IMR-90 (cell line): ENCODE results near the gene GSG1L. TPM values are rescaled to one million over a fixed set of nuclear protein-coding genes. Genes with fewer than 3 reads are reported as not detected.

Source experiments
- ATAC-seq: fragments of 200-7000 bp; cut with Tn5 transposase; 2 replicates; pipeline ENCODE4 v1.9.1; 2020; ENCODE audit warnings: low read depth, mild to moderate bottlenecking, moderate library complexity
- BruUV-seq: library from RNA; stranded (reverse); fragments of 400-500 nt; replicated peaks from 2 replicates; lab custom pipeline; 2021; lab: Mats Ljungman, UMichigan
- CTCF ChIA-PET: fragments of 300-600 bp; formaldehyde crosslinking; extraction: SDS; loops from one replicate; lab custom pipeline; 2021; ENCODE audit warnings: antibody characterized with exemption; lab: Yijun Ruan, JAX
- POLR2A ChIA-PET: fragments of 300-600 bp; sonication (Branson Sonifier 250); formaldehyde crosslinking; loops from one replicate; lab custom pipeline; 2022; ENCODE audit warnings: antibody characterized with exemption; ENCODE audit not compliant: unreplicated experiment; lab: Charles Lee
- DNase-seq: peaks from one replicate; pipeline ENCODE4 v3.0.0; 2013
- H2AFZ ChIP-seq: replicated peaks from 2 replicates; pipeline ENCODE3; 2013; ENCODE audit warnings: low read length, mild to moderate bottlenecking; ENCODE audit not compliant: poor library complexity
- H2AK5ac ChIP-seq: 2 replicates; pipeline ENCODE4 v1.6.1; 2013; ENCODE audit warnings: low read depth, low read length, inconsistent platforms
- H2AK9ac ChIP-seq: replicated peaks from 2 replicates; pipeline ENCODE3; 2013; ENCODE audit warnings: mild to moderate bottlenecking, low read depth, low read length, moderate library complexity; ENCODE audit not compliant: poor library complexity
- H2BK120ac ChIP-seq: 2 replicates; pipeline ENCODE4 v1.6.1; 2013; ENCODE audit warnings: low read depth, low read length, inconsistent platforms
- H2BK15ac ChIP-seq: 3 replicates; pipeline ENCODE4 v1.6.1; 2013; ENCODE audit warnings: low read depth, low read length, inconsistent platforms
- H2BK20ac ChIP-seq: 2 replicates; pipeline ENCODE4 v1.6.1; 2013; ENCODE audit warnings: low read depth, mild to moderate bottlenecking, inconsistent platforms, low read length, moderate library complexity
- H2BK5ac ChIP-seq: 2 replicates; pipeline ENCODE4 v1.6.1; 2013; ENCODE audit warnings: mild to moderate bottlenecking, low read depth, low read length, inconsistent platforms; ENCODE audit not compliant: poor library complexity, severe bottlenecking
- H3K14ac ChIP-seq: replicated peaks from 2 replicates; pipeline ENCODE4 v1.6.1; 2013; ENCODE audit warnings: low read depth, low read length, inconsistent platforms
- H3K18ac ChIP-seq: 2 replicates; pipeline ENCODE4 v1.6.1; 2013; ENCODE audit warnings: low read depth, low read length, control low read depth
- H3K23ac ChIP-seq: 2 replicates; pipeline ENCODE4 v1.6.1; 2013; ENCODE audit warnings: low read depth, low read length, inconsistent platforms
- H3K27ac ChIP-seq: 2 replicates; pipeline ENCODE4 v1.5.1; 2013; ENCODE audit warnings: mild to moderate bottlenecking, control low read depth, low read length; ENCODE audit not compliant: insufficient read depth
- H3K27me3 ChIP-seq: 2 replicates; pipeline ENCODE4 v1.6.1; 2013; ENCODE audit warnings: low read length; ENCODE audit not compliant: control insufficient read depth, insufficient read depth
- H3K36me3 ChIP-seq: 2 replicates; pipeline ENCODE4 v1.6.1; 2013; ENCODE audit warnings: low read length, mixed read lengths; ENCODE audit not compliant: control insufficient read depth, insufficient read depth
- H3K4ac ChIP-seq: 2 replicates; pipeline ENCODE4 v1.6.1; 2013; ENCODE audit warnings: low read depth, low read length, inconsistent platforms
- H3K4me1 ChIP-seq: 2 replicates; pipeline ENCODE4 v1.6.1; 2013; ENCODE audit warnings: low read length, mixed read lengths; ENCODE audit not compliant: control insufficient read depth, insufficient read depth
- H3K4me2 ChIP-seq: 2 replicates; pipeline ENCODE4 v1.6.1; 2013; ENCODE audit warnings: low read depth, mild to moderate bottlenecking, control low read depth, low read length, moderate library complexity
- H3K4me3 ChIP-seq: 2 replicates; pipeline ENCODE4 v1.5.1; 2013; ENCODE audit warnings: low read depth, mild to moderate bottlenecking, control low read depth, low read length, moderate library complexity; ENCODE audit not compliant: insufficient read depth
- H3K56ac ChIP-seq: 2 replicates; pipeline ENCODE4 v1.6.1; 2013; ENCODE audit warnings: low read length, inconsistent platforms; ENCODE audit not compliant: insufficient read depth; ENCODE audit errors: extremely low read depth
- H3K79me1 ChIP-seq, 2 experiments: 2 replicates each; pipeline ENCODE4 v1.6.1; 2013; ENCODE audit warnings: low read length in 2 of 2, inconsistent platforms in 1 of 2, low read depth in 1 of 2
- H3K9ac ChIP-seq: 2 replicates; pipeline ENCODE4 v1.6.1; 2013; ENCODE audit warnings: low read depth, low read length, control low read depth
- H3K9me1 ChIP-seq: 2 replicates; pipeline ENCODE4 v1.6.1; 2013; ENCODE audit warnings: low read length, inconsistent platforms; ENCODE audit not compliant: insufficient read depth
- H3K9me3 ChIP-seq: 2 replicates; pipeline ENCODE4 v1.6.1; 2013; ENCODE audit warnings: low read length; ENCODE audit not compliant: control insufficient read depth, insufficient read depth
- H4K20me1 ChIP-seq: 2 replicates; pipeline ENCODE4 v1.6.1; 2013; ENCODE audit warnings: low read length, inconsistent platforms; ENCODE audit not compliant: insufficient read depth
- H4K5ac ChIP-seq: 2 replicates; pipeline ENCODE4 v1.6.1; 2013; ENCODE audit warnings: mild to moderate bottlenecking, low read depth, low read length, control low read depth
- H4K8ac ChIP-seq, 2 experiments: 2 replicates each; pipeline ENCODE4 v1.6.1; 2013; ENCODE audit warnings: low read depth in 2 of 2, low read length in 2 of 2, control low read depth in 1 of 2, inconsistent platforms in 1 of 2
- H4K91ac ChIP-seq: 2 replicates; pipeline ENCODE4 v1.6.1; 2013; ENCODE audit warnings: low read depth, low read length, inconsistent platforms; ENCODE audit not compliant: insufficient read depth
- BHLHE40 ChIP-seq: fragments of 150-350 bp; IDR thresholded peaks from 2 replicates; pipeline ENCODE4 v1.6.1; 2016; ENCODE audit warnings: mild to moderate bottlenecking, low read depth, low read length
- MAZ ChIP-seq: IDR thresholded peaks from 2 replicates; pipeline ENCODE4 v1.6.1; 2012; ENCODE audit warnings: low read depth, mild to moderate bottlenecking, low read length, improper control_type of control experiment, moderate library complexity, borderline replicate concordance
- NFE2L2 ChIP-seq: fragments of 150-350 bp; IDR thresholded peaks from 2 replicates; pipeline ENCODE4 v1.6.1; 2016; ENCODE audit warnings: low read depth, mild to moderate bottlenecking, low read length
- RCOR1 ChIP-seq: IDR thresholded peaks from 2 replicates; pipeline ENCODE4 v1.6.1; 2012; ENCODE audit warnings: mild to moderate bottlenecking, low read length, improper control_type of control experiment; ENCODE audit not compliant: insufficient replicate concordance
- RFX5 ChIP-seq: IDR thresholded peaks from 2 replicates; pipeline ENCODE4 v1.8.0; 2012; ENCODE audit warnings: low read depth, mild to moderate bottlenecking, low read length, moderate library complexity
- WGBS, 2 experiments: methylation state at CpG; one replicate each; pipeline versions ENCODE4 v1.1.5 to v1.1.7; 2013; ENCODE audit warnings: missing lambda C conversion rate in 2 of 2; ENCODE audit not compliant: insufficient read length in 1 of 2; ENCODE audit errors: extremely low coverage in 2 of 2; 5-methylcytosine and 5-hydroxymethylcytosine counted together
- dilution Hi-C: fragments of 300-500 bp; cut with HindIII; formaldehyde crosslinking; loops from one replicate; pipeline ENCODE4 v1.14.3; 2018; ENCODE audit warnings: low sequenced_read_pairs; ENCODE audit not compliant: unreplicated experiment
- in situ Hi-C: fragments of 300-500 bp; cut with MboI; formaldehyde crosslinking; loops from 3 replicates; pipeline ENCODE4 v1.14.3; 2019; ENCODE audit warnings: low sequenced_read_pairs, inconsistent platforms, mixed read lengths
- intact Hi-C: fragments of 100-400 bp; cut with micrococcal nuclease; formaldehyde crosslinking; loops from 2 replicates; pipeline ENCODE4 v1.10.0; 2022
- polyA plus RNA-seq, 3 experiments: library from polyadenylated mRNA; depleted of rRNA; stranded (reverse); fragments of >200 nt; gene quantifications; 2 replicates each; pipeline ENCODE4 v1.2.3, GENCODE V29; 2012; ENCODE audit warnings: low replicate concordance in 1 of 3
- total RNA-seq: library from RNA; depleted of rRNA; stranded (reverse); fragments of >200 nt; gene quantifications from 2 replicates; pipeline ENCODE4 v1.2.3, GENCODE V29; 2012

The GSG1L gene
- total and polyA plus RNA-seq, 2 of the 4 experiments (the other 2 are of a cell fraction) = not detected

GRCh38 chr16:27838536-27839175 is 224.9 kb downstream of the GSG1L start:
- Histone ChIP-seq H2AK9ac (no peak overlapping the region), H2AFZ (no peak overlapping the region), H4K20me1 (no peaks in the 10 kb centered on the region), H3K36me3 (no peaks in the 10 kb centered on the region), H4K5ac (no peak overlapping the region), H2BK15ac (no peak overlapping the region), H2BK5ac (no peak overlapping the region), H3K56ac (no peak overlapping the region), H3K27ac (no peak overlapping the region), H3K18ac (no peak overlapping the region), H3K9me3 (no peaks in the 10 kb centered on the region), H4K91ac (no peak overlapping the region), H3K9me1 (no peaks in the 10 kb centered on the region), H3K27me3 (peaks cover 5% of the 10 kb centered on the region), H2BK20ac (no peak overlapping the region), H3K4me2 (no peak overlapping the region), H3K4me1 (no peaks in the 10 kb centered on the region), H2AK5ac (no peak overlapping the region), H3K9ac (no peak overlapping the region), H3K14ac (no peak overlapping the region), H3K23ac (no peak overlapping the region), H2BK120ac (no peak overlapping the region), H3K4ac (no peak overlapping the region), H4K8ac (no peak overlapping the region), H3K79me1 (no peaks in the 10 kb centered on the region), H3K4me3 (no peak overlapping the region)
- no peak for DNase-seq
- CTCF ChIA-PET = no interaction called here
- intact Hi-C loops (no loop called here), in situ Hi-C loops (no loop called here), dilution Hi-C loops (no loop called here)
- no peak for ATAC-seq
- POLR2A ChIA-PET = no interaction called here
- TF ChIP-seq BHLHE40 = no peak
- no peak for TF ChIP-seq RCOR1
- TF ChIP-seq NFE2L2 = no peak
- no peak for TF ChIP-seq RFX5
- no peak for TF ChIP-seq MAZ
- WGBS, 2 experiments = no CpG with 5 or more reads among the region's 3 CpGs
- BruUV-seq = no TSS peak
